Fibroblast of skin of abdomen (primary cell): Measurements from ENCODE around the gene FCN1. TPM values are rescaled to one million over a fixed set of nuclear protein-coding genes. Genes with fewer than 3 reads are reported as not detected.
"Not testable (repeated sequence)": the region's sequence is repeated elsewhere in the genome, so short reads cannot be mapped to it uniquely, and the experiment has no call there.

ENCODE experiments used
- DNase-seq: peaks from one replicate; pipeline ENCODE4 v3.0.0-alpha.2; 2013
- polyA plus RNA-seq, 2 experiments: library from polyadenylated mRNA; unstranded; fragments of 120-200 nt; gene quantifications; one replicate each; pipeline ENCODE4 v1.2.1, GENCODE V29; 2013; ENCODE audit not compliant: insufficient read length in 2 of 2

Gene FCN1
- polyA plus RNA-seq (2013, experiment 1 of 2; ENCODE audit: insufficient read length), result not detected
- polyA plus RNA-seq (2013, experiment 2 of 2; ENCODE audit: insufficient read length), result 0.02 TPM

DNA sequence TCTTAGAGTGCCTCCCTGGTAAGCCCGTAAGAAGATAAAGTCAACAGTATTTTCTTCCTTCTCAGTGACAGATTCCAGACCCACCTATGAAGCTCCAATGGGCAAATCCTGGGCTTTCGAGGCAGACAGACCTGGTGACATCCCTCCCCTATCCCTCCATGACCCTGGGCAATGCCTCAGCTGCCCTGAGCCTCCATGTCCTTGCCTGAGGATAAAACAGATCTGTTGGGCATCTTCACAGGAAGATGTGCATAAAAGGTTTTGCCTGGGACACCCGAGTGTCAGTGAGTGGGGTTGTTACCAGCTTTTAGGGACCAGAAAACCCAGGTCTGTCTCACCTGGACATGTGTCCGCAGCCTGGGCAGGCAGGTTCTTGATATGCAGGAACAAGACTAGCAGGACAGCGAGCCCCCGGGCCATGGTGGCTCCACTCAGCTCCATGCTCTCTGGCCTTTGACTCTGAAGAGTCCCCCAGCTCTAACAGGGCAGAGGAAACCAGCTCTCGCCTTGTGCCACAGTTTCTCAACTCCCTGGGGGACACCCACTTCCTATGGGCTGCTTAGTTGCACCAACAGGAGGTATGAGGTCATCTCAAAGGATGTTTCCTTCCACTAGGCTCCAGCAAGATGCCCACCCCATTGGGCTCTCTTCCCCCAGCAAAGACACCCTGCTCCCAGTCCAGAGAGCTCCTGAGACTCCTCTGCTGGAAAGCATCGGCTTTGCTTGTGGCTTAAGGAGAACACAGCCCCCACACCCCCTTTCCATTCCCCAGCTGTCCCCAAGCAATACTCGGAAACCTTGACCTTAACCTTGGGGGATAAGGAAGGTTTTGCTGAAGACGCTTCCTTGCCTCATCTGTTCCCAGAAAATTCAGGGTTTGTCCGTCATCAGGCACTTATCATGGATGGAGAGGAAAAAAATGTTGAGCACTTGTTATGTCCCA is at the start of gene FCN1:
Gene FCN1, minus strand, starts transcription at position 482 of the 943 bp plus-strand sequence. Its CDS starts 41 bp downstream, at position 441.
- no peak for DNase-seq

DNA sequence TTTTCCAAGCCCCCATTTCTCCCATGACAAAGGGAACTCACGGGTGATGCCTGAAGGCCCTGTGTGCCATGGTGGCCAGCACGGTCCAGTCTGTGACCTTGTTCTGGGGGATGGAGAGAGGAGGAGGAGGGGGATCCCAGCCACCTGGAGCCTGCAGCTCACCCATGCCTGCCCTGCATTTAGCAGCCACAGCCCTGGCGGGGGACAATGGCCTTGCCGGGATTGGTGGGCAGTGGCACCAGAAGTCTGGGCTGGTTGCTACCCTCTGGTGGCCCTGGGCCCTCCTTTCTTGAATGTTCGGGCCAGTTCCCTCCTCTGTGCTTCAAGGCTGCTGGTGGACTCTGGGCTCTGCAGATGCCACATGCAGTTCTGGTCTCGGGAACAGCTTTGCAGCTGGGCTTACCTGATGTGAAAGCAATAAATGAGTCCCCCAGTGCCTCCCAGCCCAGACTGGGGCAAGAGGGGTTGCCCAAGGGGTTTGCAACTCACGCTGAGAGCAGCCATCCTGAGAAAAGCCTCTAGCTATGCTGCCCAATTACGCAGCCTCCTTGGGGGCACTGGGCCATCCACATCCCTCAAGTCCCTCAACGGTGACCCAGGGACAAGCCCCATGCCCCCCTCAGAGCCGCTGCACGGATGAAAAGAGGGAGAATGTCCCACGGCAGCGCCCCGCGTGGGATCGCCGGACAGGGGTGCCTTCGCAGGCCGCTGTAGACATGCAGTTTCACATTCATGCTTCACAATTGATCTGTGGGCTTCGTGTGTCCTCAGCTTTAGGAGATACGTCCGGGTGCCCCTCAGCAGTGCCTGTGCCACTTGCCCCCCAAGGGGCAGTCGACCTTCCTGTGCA is 49.2 kb upstream of the FCN1 start:
- no peak for DNase-seq

DNA sequence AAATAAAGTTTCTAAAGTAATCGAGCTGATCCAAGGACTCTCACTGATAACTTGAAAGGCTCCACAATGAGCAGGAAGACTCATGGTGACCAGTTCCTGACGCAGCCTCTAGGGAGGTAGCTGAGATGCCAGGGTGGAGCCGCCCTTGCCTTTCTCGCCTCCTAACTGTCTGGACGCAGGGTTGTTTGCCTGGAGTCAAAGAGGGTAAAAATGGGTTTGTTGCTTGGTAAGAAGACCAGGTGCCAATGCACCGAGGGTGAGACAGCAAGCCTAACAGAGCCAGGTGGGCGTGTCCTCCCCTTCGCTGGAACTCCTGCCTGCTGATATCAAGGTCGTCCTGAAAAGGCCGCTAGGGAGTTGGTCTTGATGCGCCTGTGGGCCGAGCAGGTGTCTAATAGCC is 48.6 kb upstream of the FCN1 start:
- DNase-seq, result no peak

DNA sequence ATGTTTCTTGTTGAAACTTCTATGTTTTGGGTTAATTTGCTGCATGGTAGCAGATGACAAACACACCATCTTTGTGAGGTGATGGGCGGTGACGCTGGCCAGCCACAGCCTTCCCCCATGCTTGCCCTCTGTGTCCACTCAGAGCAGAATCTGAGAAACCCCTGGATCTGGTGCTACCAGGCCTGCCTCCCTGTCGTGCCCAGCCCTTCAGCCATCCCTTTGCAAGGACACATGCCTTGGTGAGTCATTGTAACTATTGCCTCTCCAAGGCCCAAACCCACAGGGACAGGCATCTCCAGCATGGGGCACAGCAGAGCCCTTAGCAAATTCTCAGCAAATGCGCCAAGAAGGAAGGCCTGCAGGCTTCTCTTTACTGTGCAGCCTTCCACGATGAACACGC is 48.1 kb upstream of the FCN1 start:
- DNase-seq, result no peak

DNA sequence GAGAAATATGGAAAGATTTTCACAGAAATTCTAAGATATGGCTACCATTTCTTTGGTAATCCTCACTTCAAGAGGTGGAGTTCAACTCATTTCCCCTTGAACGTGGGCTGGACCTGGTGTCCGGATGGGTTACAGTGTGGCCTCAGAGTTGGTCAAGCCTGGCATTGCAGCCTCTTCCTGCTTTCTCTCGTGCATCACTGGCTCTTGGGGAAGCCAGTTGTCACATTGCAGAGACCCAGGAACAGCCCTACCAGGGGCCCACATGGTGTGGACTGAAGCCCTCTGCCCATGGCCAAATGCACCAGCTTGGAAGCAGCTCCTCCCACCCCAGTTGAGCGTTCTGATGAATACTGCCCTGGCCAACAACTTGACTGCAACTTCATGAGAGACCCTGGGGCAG is 47.7 kb upstream of the FCN1 start:
- no peak for DNase-seq

DNA sequence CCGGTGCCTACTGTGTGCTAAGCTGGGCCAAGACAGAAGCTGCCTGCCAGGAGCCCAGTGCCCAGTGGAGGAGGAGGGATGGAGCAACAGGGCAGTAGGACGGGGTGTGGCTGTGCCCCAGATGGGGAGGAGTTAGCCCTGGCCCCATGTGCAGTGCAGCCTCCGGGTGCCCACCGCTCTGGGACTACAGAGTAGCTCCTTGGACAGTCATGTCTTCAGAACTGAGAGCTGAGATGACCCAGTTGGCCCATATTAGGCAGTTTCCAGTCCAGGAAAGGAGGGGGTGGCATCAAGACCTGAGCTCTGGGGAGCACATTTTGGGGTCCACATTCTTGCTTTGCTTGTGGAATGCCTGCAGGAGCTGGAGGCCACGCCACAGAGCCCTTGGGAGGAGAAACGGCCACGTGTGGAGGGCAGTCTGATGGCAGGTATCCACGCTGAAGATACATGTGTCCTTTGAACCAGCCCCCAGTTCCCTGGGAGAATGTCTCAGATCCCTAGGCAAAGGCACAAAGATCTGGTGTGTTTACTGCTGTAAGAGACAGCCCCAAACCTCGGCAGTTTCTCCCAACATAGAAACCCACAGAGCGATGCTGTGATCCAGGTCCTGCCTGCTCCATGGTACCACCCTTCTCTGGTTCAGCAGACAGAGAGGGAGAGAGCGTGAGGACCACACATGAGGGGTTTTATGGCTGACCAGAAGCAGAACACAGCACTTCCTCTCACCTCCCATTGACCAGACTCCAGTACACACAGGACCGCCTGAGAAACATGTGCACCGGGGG is 46.8 kb upstream of the FCN1 start:
- no peak for DNase-seq

DNA sequence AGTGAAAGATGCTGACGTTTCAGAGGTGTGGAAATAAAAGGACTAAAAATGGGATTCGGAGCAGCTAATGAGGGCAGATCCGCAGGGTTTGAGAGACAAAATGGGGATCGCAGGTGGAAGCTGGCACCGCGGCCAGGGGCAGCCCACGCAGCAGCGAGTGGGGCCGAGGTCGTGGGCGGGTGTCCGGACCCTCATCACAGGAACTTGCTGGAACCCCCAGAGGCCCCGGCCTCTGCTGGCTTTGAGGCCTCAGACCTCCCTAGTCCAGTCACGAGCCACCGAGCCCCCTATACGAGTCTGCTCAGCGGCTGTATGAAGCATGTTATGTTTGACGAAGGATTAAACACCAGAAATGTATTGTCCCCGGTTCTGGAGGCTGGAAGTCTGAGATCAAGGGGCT is 45.8 kb upstream of the FCN1 start:
- no peak for DNase-seq

DNA sequence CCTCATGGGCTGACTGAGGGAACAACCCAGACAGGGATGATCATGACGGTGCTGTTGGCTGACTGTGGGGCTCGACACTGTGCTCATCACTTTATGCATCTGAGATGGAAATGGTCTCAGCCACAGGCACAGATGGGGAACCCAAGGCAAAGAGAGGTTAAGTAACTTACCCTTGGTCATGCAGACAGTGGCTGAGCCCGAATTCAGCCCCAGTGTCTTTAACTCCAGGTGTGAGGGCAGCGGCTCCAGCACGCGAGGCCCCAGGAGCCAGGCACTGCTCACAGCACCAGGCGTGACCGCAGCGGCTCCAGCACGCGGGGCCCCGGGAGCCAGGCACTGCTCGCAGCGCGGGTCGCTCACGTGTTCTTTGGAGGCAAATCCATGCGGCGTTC is 45.3 kb upstream of the FCN1 start:
- DNase-seq, result no peak

DNA sequence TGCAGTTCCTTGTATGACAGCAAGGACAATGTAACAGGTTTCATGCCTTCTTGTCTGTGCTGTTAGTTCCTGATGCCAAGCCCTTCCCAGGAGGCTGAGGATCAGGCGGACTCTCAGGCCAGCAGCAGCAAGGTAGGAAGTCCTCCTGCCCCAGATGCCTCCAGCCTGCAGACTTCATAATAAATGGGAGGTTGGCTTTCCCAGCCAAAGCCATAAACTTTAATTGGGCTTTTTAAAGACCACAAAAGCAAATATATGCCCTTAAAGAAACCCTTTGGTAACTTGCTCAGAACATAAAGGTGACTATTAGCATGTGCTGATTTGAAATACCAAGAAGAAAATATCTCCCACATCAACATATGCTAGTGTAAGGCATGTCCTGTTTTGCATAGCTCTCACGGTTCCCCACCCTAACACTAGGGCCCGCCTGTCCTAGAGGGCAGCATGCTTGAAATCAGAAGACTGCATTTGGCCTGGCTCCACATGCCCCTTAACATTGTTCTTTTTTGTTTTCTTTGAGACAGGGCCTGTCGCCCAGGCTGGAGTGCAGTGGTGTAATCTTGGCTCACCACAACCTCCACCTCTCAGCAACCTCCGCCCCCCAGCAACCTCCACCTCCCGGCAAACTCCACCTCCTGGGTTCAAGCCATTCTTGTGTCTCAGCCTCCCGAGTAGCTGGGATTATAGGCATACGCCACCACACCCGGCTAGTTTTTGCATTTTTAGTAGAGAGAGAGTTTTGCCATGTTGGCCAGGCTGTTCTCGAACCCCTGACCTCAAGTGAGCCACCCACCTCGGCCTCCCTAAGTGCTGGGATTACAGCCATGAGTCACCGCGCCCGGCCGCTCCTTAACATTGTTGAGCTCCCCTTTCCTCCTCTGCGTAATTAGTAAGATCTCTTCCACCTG is 44.6 kb upstream of the FCN1 start:
- no peak for DNase-seq

DNA sequence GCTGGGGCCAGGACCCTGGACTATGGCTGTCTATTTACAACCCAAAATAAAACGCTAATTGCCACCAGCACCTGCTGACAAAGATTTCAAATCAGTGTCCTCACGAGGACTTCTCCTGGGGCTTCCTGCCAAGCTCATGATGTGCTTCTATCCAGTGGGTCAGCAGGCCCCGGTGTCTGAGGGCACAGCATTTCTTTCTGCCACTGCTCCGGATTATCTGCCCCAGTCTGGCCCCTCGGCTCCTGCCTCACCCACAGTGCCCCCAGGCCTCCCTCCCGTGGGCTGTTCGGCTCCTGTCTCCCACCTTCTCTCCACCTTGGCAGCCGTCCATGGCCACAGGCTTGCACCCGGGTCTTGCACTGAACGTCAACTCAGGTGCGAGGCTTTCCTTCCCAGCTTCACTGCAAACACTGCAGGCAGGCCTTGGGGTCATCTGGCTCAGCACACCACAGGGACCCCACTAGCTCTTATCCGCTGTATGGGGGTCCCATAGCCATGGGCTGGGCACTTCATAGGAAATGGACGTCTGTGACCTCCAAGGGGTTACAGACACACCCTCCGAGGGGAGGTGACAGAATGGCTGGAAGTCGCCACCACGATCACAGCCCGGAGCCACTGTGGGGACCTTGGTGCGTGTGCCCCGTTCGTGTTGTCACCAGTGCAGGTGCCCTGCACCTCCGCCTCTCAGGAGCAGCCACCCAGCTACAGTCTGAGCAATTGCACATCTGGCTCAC is 43.8 kb upstream of the FCN1 start:
- no peak for DNase-seq

DNA sequence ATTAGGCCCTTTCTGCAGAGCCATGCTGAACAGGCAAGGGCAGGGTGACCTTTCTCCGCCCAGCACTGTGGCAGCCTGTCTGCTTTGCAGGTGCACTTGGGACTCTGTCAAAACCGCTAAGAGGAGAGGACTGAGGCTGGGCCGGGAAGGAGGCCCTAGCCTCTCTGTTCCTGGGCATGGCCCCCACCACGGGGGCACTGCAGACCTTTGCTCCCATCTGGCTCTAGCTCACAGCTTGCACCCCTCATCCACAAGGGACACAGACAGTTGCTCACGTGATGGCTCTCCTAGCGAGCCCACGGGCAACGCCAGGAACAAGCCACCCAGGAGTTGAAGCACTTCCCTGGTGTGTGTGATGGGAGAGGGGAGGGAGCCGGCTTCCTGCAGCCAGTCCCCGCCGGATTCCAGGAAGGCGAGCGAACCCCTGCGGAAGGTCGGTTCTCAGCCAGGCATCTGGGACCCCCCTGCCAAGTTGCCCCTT is 43.0 kb upstream of the FCN1 start:
- DNase-seq, result no peak

DNA sequence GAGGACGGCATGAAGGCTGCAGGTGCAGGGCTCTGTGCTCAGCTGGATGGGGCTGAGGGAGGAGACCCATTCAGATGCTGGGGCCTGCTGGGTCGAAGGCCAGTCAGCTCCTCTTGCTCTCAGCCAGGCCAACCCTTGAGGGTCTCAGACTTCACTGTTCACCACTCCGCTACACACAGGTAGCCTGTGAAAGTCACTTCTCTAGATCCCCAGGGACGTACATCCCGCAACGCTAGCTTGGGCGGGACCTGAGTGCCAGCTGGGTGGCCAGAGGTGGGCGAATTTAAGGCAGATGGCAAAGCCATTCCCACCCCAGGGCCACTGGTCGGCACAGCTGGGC is 42.2 kb upstream of the FCN1 start:
- no peak for DNase-seq

DNA sequence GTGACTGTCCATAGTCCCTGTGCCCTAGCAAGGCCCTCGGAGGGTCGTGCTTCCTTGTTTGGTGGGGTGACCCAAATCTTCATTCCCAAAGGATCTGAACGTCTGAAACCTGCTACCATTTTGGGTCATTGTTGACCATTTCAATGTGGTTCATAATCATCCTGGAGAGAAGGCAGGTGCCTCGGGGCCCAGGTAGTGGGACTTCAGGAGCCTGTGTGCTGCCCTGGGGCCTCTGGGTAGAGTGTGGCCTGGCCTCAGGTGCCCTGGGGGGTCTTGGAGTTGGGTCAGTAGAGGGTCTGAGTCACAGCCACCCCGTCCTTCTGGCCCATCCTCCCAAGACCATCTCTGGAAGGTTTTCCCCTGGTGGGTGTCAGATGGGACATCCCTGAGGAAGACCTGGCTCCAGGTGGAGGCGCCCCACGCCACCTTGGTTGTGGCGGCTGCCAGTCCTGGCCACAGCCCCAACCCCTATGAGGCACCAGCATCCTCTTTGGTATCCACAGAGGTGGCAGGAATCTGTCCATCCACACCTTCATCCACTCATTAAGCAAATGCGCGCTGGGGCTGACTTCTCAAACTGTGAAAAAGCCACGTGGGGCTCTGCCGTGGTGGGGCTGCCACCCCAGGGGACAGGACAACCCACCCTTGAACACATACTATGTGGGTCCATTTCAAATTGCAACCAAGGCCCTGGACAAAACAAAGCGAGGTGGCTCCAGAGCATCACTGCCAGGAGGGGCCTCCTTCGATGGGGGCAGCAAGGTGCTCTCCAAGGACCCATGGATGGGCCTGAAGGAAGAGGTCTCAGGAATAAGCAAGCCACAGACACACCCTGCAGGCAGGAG is 41.6 kb upstream of the FCN1 start:
- no peak for DNase-seq

DNA sequence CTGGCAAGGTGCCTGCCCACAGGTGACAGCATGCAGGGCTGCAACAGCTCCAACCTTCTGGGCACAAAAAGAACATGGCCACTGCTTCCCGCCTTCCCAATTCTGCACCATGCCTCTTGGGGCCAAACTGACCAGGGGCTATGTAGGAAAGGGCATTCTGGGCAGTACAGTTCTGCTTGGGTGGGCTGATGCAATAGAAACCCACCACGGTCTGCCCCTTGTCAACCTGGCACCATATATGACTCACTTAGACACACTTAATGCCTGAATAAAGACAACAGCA is 40.2 kb upstream of the FCN1 start:
- DNase-seq, result no peak

DNA sequence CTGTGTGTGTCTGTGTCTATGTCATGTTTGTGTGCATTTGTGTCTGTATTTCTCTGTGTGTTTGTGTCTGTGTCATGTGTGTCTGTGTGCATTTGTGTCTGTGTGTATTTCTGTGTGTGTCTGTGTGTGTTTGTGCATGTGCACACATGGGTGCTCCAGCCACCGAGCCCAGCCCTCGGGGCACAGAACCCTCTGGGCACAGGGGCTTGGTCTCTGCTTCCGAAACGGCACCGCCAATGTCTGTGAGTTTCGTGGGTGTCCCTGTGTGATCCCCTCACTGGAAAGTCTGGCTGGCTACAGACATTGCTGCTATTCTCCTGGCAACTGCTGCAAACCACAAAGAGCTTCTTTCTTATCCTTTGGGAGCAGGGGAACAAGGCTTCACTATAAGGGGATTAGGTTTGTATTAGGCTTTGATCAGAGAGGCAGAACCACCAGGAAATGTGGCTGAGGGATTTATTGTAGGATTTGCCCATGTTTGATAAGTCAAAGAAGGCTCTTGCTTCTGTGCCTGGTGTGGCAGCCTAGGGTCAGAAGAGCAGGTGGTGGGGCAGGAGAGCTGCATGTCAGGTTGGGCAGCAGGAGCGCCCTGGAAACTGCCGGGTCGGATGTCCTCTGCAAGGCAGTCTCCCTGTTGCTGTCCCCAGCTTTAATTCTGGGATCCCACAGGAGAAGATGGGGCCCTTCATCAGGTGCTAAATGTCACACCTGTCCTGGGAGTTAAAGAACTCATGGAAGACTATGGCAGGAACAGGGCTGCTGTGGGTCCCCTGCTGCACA is 39.6 kb upstream of the FCN1 start:
- DNase-seq, result no peak

DNA sequence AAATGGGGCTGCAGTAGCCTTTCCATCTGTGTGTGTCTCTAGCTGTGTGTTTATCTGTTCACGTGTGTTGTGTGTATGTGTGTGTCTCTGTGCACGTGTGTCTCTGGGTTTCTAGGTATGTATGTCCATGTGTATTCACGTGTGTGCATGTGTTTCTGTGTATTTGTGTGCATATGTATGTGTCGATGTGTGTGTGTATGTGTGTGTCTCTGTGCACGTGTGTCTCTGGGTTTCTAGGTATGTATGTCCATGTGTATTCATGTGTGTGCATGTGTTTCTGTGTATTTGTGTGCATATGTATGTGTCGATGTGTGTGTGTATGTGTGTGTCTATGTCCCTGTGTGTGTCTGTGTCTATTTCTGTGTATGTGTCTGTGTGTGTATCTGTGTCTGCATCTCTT is 38.7 kb upstream of the FCN1 start:
- not testable (repeated sequence) for DNase-seq

DNA sequence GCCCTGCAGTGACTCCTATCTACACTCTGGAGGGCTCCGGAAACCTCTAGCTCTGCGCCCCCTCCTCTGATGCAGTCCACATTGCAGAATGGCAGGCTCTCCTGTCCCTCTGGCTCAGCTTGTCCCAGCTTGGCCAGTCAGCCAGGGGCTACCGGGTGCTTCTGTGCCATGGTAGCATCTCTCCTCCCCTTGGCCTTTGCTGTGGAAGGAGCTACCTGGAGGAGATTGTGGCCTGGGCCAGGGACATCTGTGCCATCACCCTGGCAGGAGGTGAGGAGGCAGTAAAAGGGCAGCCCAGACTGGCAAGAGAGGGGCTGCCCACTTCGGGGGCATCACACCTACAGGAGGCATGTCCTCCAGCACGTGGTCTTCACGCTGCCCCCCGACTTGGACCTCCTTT is 38.1 kb upstream of the FCN1 start:
- DNase-seq, result no peak

DNA sequence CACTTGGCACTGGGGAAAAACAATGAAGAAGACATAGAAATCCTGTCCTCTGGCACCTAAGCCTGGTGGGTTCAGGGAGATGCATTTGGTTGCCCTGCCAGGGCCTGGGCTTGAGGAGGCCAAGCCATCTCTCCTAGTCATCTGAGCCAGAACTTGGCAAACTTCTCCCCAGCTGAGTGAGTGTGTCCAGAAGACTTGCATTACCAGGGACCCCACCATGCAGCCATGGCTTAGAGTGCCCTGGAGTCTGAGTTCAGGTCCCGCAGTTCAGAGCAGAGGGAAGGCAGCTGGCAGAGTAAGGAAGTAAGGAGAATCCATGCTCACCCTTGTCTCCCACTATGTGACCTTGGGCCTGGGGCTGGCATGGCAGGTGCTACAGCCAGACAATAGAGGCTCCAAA is 37.4 kb upstream of the FCN1 start:
- no peak for DNase-seq

DNA sequence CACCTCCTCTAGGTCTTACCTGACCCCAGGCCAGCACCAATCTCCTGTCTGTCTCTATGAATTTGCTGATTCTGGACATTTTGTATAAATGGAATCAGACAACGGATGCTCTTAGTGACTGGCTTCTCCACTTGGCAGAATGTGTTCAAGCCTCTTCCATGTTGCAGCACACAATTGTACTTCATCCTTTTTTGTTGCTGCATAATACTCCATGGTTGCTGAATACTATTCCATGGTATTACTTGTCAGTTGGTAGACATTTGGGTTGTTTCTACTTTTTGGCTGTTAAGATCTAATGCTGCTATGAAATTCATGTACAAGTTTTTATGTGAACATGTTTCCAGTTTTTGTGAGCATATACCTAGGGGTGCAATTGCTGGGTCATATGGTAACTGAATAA is 34.3 kb upstream of the FCN1 start:
- no peak for DNase-seq
